Thyroid gland (tissue), 4 donors: ENCODE data around the gene SWT1.

ENCODE experiments used
- CTCF ChIP-seq, 6 experiments: fragments of 200-600 bp in 3 of 6; fragments of 450-650 bp in 3 of 6; sonication (generic) in 3 of 6; IDR thresholded peaks; one replicate each; pipeline ENCODE4 v1.5.1; 2016 to 2019; ENCODE audit warnings: antibody characterized with exemption in 6 of 6, mild to moderate bottlenecking in 2 of 6, inconsistent platforms in 1 of 6, moderate library complexity in 1 of 6
- POLR2A ChIP-seq, 2 donors: fragments of 450-650 bp; IDR thresholded peaks; one replicate each; pipeline ENCODE4 v1.6.1; 2017; ENCODE audit warnings: antibody characterized with exemption in 2 of 2, mild to moderate bottlenecking in 2 of 2, moderate library complexity in 1 of 2

- TF ChIP-seq CTCF (IDR thresholded peaks at IDR 0.05): no peak
- TF ChIP-seq POLR2A (IDR thresholded peaks at IDR 0.05): no peak
Observed at GRCh38 chr1:185207980-185208602, 51.1 kb downstream of the SWT1 start.
